ENCODE data around the gene LTBP1. TPM values are rescaled to one million over a fixed set of nuclear protein-coding genes. Genes with fewer than 3 reads are reported as not detected.

The LTBP1 gene
- total RNA-seq, 1 experiment from 2014 or later = 119 TPM

DNA sequence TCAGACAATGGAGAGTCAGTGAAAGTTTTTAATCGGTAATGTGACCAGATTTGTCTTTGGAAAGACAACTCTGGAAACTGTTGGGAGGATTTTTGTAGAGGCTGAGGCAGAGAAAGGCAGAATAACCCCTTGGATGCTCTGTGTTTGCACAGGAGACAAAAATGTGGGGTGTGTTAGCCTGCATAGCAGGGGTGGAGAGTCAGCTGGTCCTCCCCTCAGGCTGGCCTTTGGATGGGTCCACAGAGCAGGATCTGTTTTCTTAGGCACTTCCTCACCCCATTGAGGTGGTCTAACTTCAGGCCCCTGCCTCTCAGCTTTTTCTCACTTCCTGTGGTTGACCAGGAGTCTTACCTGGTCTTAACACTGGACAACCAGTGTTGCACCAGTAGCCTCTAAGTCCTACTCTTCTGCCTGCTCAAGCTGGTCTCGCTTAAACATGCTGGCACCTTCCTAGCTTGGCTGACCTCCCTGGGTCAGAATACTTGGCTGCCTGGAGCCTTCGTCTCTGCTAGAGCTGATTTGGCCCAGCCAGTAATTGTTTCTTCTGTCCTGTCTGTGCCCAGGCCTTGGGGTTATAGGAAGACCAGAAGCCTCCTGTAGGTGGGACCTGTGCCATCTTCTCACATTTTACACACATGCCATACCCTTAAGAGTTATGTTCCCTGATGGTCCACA is 269.9 kb downstream of the LTBP1 start:
- no peak overlapping the region for H3K4me3 Mint-ChIP-seq (ENCODE audit: unreplicated experiment)
- DNase-seq (ENCODE audit: unreplicated experiment) = no peak
- no TSS peak for BruUV-seq (replicated peaks)

DNA sequence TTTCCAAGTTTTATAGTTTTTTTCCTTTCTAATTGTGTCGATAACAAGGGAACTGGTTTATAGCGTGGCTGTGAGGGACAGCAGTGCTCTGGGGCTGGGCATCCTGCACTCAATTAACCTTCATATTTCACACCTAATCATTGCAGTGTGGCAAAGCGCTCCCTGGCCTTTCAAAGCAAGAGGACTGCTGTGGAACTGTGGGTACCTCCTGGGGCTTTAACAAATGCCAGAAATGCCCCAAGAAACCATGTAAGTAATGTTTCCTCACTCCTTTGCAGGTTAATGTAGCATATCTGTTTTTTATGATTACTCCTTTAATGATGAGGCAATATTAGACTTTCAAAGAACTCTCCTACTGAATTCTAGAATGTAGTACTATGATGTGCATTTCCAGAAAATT is 270.7 kb downstream of the LTBP1 start:
- intact Hi-C loops (cut with micrococcal nuclease) = loop anchor here (10.0 kb wide), 1 partner anchor 153 kb away; no protein-coding TSS in a partner anchor
- H3K27ac Mint-ChIP-seq (ENCODE audit: low read depth, unreplicated experiment) = peak overlapping the region; percentile 18
- H3K9me3 Mint-ChIP-seq (ENCODE audit: unreplicated experiment) = no peaks in the 10 kb centered on the region
- no peaks in the 10 kb centered on the region for H3K27me3 Mint-ChIP-seq (ENCODE audit: insufficient read depth, unreplicated experiment)
- CTCF ChIA-PET = no interaction called here
- TF ChIP-seq, protein P1, sequence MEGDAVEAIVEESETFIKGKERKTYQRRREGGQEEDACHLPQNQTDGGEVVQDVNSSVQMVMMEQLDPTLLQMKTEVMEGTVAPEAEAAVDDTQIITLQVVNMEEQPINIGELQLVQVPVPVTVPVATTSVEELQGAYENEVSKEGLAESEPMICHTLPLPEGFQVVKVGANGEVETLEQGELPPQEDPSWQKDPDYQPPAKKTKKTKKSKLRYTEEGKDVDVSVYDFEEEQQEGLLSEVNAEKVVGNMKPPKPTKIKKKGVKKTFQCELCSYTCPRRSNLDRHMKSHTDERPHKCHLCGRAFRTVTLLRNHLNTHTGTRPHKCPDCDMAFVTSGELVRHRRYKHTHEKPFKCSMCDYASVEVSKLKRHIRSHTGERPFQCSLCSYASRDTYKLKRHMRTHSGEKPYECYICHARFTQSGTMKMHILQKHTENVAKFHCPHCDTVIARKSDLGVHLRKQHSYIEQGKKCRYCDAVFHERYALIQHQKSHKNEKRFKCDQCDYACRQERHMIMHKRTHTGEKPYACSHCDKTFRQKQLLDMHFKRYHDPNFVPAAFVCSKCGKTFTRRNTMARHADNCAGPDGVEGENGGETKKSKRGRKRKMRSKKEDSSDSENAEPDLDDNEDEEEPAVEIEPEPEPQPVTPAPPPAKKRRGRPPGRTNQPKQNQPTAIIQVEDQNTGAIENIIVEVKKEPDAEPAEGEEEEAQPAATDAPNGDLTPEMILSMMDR (IDR thresholded peaks at IDR 0.05; ENCODE audit: unreplicated experiment) = no peak
- BruUV-seq (replicated peaks) = no TSS peak
- no peak for DNase-seq (ENCODE audit: unreplicated experiment)
- no peak overlapping the region for H3K4me3 Mint-ChIP-seq (ENCODE audit: unreplicated experiment)
- H3K36me3 Mint-ChIP-seq (ENCODE audit: insufficient read depth, unreplicated experiment) = peaks cover 19% of the 10 kb centered on the region
- POLR2A ChIA-PET = no interaction called here
- peaks cover 55% of the 10 kb centered on the region for H3K4me1 Mint-ChIP-seq (ENCODE audit: insufficient read depth, unreplicated experiment)

More for the DNA sequence above, 269.9 kb downstream of the LTBP1 start:
- intact Hi-C loops (cut with micrococcal nuclease) = loop anchor here (10.0 kb wide), 1 partner anchor 152 kb away; no protein-coding TSS in a partner anchor
- POLR2A ChIA-PET = interaction anchor here (0.9 to 1.6 kb wide), 3 partner anchors 52 to 154 kb away, joined by 3 read pairs; no protein-coding TSS in a partner anchor
- TF ChIP-seq, protein P1 (IDR thresholded peaks at IDR 0.05; ENCODE audit: unreplicated experiment) = no peak
- no peaks in the 10 kb centered on the region for H3K27me3 Mint-ChIP-seq (ENCODE audit: insufficient read depth, unreplicated experiment)
- peaks cover 24% of the 10 kb centered on the region for H3K36me3 Mint-ChIP-seq (ENCODE audit: insufficient read depth, unreplicated experiment)
- peak overlapping the region; percentile 18 for H3K27ac Mint-ChIP-seq (ENCODE audit: low read depth, unreplicated experiment)
- CTCF ChIA-PET = interaction anchor here (0.5 to 1.5 kb wide), 2 partner anchors 11 to 85 kb away, joined by 3 to 4 read pairs; no protein-coding TSS in a partner anchor
- no peaks in the 10 kb centered on the region for H3K9me3 Mint-ChIP-seq (ENCODE audit: unreplicated experiment)
- H3K4me1 Mint-ChIP-seq (ENCODE audit: insufficient read depth, unreplicated experiment) = peaks cover 59% of the 10 kb centered on the region

DNA sequence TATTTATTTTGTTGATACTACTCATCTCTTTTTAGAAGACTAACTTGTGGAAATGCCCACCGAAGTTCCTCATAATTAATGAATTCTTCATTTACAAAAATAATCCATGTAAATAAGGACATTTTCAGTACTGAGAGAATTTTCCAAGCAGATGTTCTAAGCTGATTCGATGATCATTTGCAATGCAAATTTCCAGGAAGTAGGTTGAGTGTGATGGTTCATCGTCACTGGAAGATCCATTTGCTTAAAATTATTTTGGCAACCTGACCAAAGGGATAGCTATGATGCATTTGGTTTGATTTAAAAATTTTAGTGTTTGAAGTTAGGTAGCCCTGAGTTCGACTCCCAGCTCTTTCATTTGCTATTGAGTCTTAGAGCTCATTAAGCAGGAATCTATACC is 272.4 kb downstream of the LTBP1 start:
- no peak for DNase-seq (ENCODE audit: unreplicated experiment)
- Mint-ChIP-seq H3K36me3 (ENCODE audit: insufficient read depth, unreplicated experiment) (peaks cover 17% of the 10 kb centered on the region), H3K27me3 (ENCODE audit: insufficient read depth, unreplicated experiment) (no peaks in the 10 kb centered on the region), H3K27ac (ENCODE audit: low read depth, unreplicated experiment) (no peak overlapping the region), H3K9me3 (ENCODE audit: unreplicated experiment) (no peaks in the 10 kb centered on the region), H3K4me3 (ENCODE audit: unreplicated experiment) (no peak overlapping the region), H3K4me1 (ENCODE audit: insufficient read depth, unreplicated experiment) (peaks cover 46% of the 10 kb centered on the region)
- BruUV-seq (replicated peaks) = no TSS peak
- TF ChIP-seq, protein P1 (IDR thresholded peaks at IDR 0.05; ENCODE audit: unreplicated experiment) = no peak
- ChIA-PET CTCF (interaction anchor here (0.6 to 1.1 kb wide), 2 partner anchors 13 to 30 kb away, joined by 3 read pairs; no protein-coding TSS in a partner anchor), POLR2A (interaction anchor here (0.6 to 1.2 kb wide), 5 partner anchors 9 to 378 kb away, joined by 3 to 5 read pairs (median 4); no protein-coding TSS in a partner anchor)
- intact Hi-C loops (cut with micrococcal nuclease) = loop anchor here (10.0 kb wide), 1 partner anchor 154 kb away; no protein-coding TSS in a partner anchor

DNA sequence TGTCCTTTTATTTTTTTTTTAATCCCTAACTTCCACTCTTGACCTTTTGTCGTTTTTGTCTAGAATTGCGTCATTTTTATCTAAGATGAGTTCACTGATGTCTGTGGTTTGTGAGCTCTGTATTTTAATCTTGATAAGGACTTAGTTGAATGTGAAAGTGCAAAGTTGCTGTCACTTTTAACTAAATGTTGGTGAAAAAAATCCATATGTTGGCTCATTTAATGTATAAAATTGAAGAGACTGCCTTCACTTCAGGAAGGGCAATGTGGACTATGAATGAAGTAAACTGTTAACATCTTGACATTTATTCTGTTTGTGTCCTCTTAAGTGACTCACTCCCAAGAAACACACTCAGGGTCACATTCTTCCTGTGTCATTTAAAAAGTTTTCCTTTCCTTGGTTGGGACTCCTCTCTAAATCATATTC is 273.1 kb downstream of the LTBP1 start:
- Mint-ChIP-seq H3K9me3 (ENCODE audit: unreplicated experiment) (no peaks in the 10 kb centered on the region), H3K4me1 (ENCODE audit: insufficient read depth, unreplicated experiment) (peaks cover 38% of the 10 kb centered on the region), H3K27me3 (ENCODE audit: insufficient read depth, unreplicated experiment) (no peaks in the 10 kb centered on the region), H3K4me3 (ENCODE audit: unreplicated experiment) (no peak overlapping the region), H3K27ac (ENCODE audit: low read depth, unreplicated experiment) (peak overlapping the region; percentile 6), H3K36me3 (ENCODE audit: insufficient read depth, unreplicated experiment) (peaks cover 12% of the 10 kb centered on the region)
- POLR2A ChIA-PET = interaction anchor here (0.6 to 1.2 kb wide), 5 partner anchors 9 to 377 kb away, joined by 3 to 5 read pairs (median 3); no protein-coding TSS in a partner anchor
- CTCF ChIA-PET = interaction anchor here (1.1 kb wide), 1 partner anchor 13 kb away, joined by 3 read pairs; no protein-coding TSS in a partner anchor
- DNase-seq (ENCODE audit: unreplicated experiment) = no peak
- intact Hi-C loops (cut with micrococcal nuclease) = loop anchor here (10.0 kb wide), 1 partner anchor 155 kb away; no protein-coding TSS in a partner anchor
- TF ChIP-seq, protein P1 (IDR thresholded peaks at IDR 0.05; ENCODE audit: unreplicated experiment) = no peak
- no TSS peak for BruUV-seq (replicated peaks)

All from MCF 10A (cell line).